NCI-H524 treated with DMSO at 0.1 percent for 48 hours (cell line): Measurements from ENCODE around the gene LRRC3B.
A peak's percentile ranks its signal among the peaks of the same experiment; 100 is the strongest.
"Not testable (repeated sequence)": the region's sequence is repeated elsewhere in the genome, so short reads cannot be mapped to it uniquely, and the experiment has no call there.

Source experiments
- DNase-seq: peaks from one replicate; lab custom pipeline; 2025; lab: John Stamatoyannopoulos, UW

Gene LRRC3B, protein sequence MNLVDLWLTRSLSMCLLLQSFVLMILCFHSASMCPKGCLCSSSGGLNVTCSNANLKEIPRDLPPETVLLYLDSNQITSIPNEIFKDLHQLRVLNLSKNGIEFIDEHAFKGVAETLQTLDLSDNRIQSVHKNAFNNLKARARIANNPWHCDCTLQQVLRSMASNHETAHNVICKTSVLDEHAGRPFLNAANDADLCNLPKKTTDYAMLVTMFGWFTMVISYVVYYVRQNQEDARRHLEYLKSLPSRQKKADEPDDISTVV

GRCh38 chr3:26622621-26623418 lies at the start of gene LRRC3B:
Gene LRRC3B, plus strand, starts transcription at chr3:26622772. Its CDS starts 86,901 bp downstream, at chr3:26709673.
- no peak for DNase-seq

DNA sequence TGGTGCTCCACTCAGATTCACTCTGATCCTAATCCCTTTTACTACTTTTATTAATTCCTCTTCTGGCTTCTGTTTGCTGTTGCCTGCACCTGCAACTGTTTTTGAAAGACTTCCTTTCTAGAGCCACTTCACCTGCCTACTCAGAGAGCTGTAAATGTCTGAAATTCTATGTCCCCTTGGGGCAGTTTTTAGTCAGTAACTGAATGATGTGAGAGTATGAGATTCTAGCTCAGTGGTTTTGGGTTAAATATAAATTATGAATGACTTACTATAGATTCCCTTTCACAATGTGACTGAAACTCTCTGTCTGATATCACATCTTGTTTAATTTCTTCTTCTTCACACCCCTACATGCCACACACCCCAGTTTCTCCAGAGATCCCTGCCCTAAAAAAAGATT lies 47.8 kb upstream of the LRRC3B start:
- peak; percentile 7 for DNase-seq

DNA sequence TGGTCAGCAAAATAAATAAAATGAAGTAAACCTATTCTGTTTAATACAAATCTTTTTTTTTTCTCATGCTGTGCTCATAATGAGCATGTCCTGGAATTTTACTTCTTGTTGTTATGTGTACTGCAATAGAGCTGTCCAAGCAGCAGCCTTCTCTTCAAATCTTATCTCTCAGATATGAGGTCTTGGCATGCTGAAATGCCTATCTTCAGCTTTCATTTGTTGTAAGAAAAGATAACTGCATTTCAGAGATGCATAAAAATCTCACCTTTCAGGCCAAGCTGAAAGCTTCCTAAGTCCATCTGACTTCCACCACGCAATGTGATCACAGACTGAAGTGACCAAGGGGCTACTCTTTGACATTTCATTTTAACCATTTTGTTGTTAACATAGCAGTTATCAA lies 43.5 kb upstream of the LRRC3B start:
- no peak for DNase-seq

DNA sequence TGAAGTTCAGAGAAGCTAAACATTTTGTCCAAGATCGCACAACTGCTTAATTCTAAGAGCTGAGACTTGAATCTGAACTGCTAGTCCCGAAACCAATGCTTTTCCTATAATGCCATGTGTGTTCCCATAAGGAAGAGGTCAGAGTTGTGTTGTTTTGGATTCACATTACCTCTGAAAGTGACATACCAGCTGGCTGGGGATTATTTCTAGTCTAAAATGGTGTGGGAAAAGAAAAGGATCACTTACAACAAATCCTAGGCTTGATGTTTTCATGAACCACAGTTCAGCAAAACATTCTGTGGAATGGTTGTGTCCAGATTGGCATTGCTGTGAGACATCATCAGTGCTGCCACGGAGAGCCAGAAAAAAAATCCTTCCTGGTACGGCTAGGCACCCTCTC lies 35.0 kb upstream of the LRRC3B start:
- DNase-seq: peak; percentile 24

DNA sequence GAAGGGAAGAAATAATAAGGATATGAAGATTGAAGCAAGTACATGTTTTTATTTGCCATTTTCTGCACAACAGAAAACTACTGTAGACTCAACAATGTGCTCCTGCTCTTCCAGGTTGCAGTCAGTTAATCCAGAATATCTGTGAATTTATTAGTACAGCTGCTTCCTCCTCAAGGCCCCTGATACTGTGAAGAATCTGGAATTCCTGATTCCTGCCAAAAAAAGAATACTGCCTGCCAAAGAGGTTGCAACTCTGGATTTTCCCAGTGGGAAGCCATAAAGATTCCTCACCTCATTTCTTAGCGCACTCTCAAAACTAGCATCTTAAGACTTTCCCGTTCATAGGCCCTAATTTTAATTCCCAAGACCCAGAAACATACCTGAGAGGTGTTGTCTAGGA lies 33.6 kb upstream of the LRRC3B start:
- DNase-seq: no peak

- no peak for DNase-seq
Measured at GRCh38 chr3:26589678-26590077, 32.9 kb upstream of the LRRC3B start.

DNA sequence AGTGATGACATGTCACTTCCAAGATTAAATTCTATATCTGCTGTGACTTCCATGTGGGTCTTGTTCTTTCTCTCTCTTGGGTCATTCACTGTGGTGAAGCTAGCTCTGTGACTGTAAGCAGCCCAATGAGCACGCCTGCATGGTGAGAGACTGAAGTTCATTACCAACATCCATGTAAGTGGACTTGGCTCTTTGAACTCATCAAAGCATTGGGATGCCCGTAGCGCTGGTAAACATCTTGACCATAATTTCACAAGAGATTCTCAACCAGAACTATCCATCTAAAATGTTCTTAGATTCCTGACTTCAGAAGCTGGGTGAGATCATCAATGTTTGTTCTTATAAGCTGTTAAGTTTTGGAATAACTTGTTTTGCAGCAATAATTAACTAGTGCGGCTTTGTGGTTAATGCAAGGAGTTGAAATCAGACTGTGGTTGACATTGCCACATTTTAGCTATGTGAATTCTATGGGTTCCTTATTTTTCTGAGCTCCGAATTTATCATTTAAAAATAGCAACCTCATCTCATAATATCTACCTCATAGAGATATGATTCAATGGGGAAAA lies 31.6 kb upstream of the LRRC3B start:
- no peak for DNase-seq

GRCh38 chr3:26591926-26592325 lies 30.6 kb upstream of the LRRC3B start:
- DNase-seq: no peak

- no peak for DNase-seq
Measured at GRCh38 chr3:26592451-26592850, 30.1 kb upstream of the LRRC3B start.

GRCh38 chr3:26596335-26596734 lies 26.2 kb upstream of the LRRC3B start:
- DNase-seq: no peak

GRCh38 chr3:26603311-26603710 lies 19.3 kb upstream of the LRRC3B start:
- not testable (repeated sequence) for DNase-seq

- DNase-seq: not testable (repeated sequence)
Measured at GRCh38 chr3:26603771-26604170, 18.8 kb upstream of the LRRC3B start.

DNA sequence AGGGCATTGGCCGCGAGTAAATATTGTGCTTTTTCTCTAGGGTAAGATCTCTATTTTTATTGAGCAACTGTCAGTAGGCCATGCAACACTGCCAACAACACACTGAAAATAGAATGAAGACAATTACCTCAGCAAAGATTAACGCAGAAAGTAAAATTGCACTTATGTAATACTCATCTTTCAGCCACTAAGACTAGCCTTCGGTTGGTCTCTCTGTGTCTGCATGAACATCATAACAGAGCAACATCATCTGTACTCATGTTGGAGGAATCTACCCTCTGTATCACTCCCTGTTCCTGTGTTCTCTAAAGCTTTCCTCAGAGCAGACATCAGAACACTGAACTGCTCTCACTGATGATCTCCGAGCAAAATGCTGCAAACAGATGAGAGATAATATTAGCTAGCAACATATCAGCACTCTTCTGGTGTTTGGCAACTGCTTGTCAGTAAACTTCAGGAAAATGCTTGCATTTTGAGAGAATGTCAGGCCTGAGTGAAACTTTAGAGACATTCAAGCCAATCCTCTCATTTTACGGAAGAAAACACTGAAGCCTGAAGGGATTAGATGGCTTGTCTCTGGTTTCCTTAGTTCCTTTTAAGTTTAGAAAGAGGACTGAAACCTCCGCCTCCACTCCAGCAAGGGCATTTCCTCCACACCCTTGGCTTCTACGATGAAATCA lies 8.4 kb upstream of the LRRC3B start:
- no peak for DNase-seq

GRCh38 chr3:26621176-26621575 lies 1.4 kb upstream of the LRRC3B start:
- no peak for DNase-seq

DNA sequence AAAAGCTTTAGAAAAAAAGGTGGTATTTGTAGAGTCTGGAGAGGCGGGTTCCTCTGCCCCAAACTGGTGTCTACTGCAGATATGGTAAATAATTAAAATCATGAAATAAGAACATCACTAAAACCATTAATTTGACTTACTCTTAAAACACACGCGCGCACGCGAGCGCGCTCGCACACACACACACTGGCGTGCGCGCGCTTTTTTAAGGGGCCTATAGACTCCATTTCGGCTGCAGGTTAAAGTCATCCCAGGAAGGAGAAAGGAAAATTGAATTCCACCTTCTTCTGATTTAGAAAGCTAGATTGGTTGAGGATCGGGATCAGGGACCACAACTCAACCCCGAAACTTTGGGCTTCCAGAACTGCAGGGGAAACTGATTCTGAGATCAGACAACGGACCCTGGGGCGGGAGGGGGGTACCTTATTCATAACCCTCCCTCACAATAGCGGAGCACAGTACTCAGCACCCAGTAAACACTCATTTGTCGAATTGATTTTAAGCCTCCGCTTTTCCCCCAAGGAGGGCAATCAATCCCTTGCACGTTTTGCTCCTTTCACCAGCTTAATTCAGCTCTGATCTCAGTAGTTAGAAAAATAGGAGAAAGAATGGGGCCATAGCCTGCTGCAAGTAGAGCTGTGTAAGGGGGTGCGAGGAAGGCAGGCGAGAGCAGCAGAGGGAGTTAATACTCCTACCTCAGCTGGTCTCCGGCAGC lies 509 bp upstream of the LRRC3B start:
- DNase-seq: no peak

- DNase-seq: no peak
Measured at GRCh38 chr3:26623419-26624208, 1.0 kb downstream of the LRRC3B start.

- DNase-seq: no peak
Measured at GRCh38 chr3:26624209-26624765, 1.7 kb downstream of the LRRC3B start.

DNA sequence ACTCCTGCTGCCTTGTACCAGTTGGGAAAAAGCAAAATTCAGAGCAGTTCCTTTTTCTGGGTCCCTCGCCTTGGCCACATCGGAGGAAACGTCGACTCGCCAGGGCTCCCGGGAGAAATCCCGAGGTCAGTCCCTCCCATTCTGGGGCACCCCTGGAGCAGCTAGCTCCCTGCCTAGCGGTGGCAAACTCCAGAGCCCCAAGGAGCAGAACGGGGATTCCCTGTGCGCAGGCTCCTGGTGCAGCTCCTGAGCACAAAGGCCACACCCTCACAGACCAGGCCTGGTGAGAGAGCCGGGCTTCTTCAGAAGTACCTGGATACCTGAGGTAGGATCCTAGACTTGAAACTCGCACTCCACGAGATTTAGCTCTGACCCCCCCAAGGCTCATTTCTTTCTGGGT lies 2.6 kb downstream of the LRRC3B start:
- DNase-seq: no peak

- no peak for DNase-seq
Measured at GRCh38 chr3:26627080-26627479, 4.5 kb downstream of the LRRC3B start.

DNA sequence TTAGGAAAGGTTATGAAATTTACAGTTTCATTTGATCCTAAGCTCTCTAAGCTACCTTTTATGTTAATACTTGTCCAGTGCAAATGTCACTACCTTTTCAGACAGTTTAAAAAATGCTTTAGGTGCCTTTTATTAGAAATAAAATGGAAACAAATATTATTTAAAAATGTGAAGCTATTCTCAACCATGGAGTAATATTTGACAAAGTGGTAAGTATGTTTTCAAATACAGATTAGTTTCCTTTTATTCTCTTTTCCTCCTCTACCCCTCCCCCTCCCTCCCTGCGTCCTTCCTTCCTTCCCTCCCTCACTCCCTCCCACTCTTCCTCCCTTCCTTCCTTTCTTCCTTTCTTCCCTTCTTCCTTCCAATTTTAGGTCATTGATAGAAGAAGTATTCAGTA lies 6.3 kb downstream of the LRRC3B start:
- no peak for DNase-seq
